ENCODE results near the gene UBE2Z. TPM values are rescaled to one million over a fixed set of nuclear protein-coding genes. Genes with fewer than 3 reads are reported as not detected.
A peak's percentile ranks its signal among the peaks of the same experiment; 100 is the strongest.

The UBE2Z gene
- 182 and 197 TPM in 2 replicates for total RNA-seq (2011; cell fraction: chromatin; rRNA removed; ENCODE audit: low replicate concordance)
- 99.5 and 104 TPM in 2 replicates for total RNA-seq (2011; cell fraction: nucleolus; rRNA removed)
- 156 and 243 TPM in 2 replicates for total RNA-seq (2011; cell fraction: nucleoplasm; rRNA removed)
- total RNA-seq (2014; rRNA removed) (28.3 and 35.2 TPM in 2 replicates), total RNA-seq (2014; rRNA removed; fragmentation: Illumina TruSeq; extraction: Trizol) (32.4 and 35.3 TPM in 2 replicates), total RNA-seq (2015; rRNA removed; fragmentation: Illumina TruSeq; extraction: Trizol) (38.2 and 38.5 TPM in 2 replicates), total RNA-seq (2021) (42.2 and 48.2 TPM in 2 replicates), polyA plus RNA-seq (2011; rRNA removed) (79.9 and 89.0 TPM in 2 replicates), polyA plus RNA-seq (2014; fragmentation: Illumina TruSeq; extraction: Trizol) (46.0 and 54.8 TPM in 2 replicates), polyA plus RNA-seq (2014; fragmentation: Nextera tagmentation; extraction: Ambion mirVana) (10 to 100 TPM; 11.8 to 15.0 TPM), polyA plus RNA-seq (2014; rRNA removed) (43.9 and 45.9 TPM in 2 replicates), polyA minus RNA-seq (2011; rRNA and poly(A)+ RNA removed) (70.7 and 82.0 TPM in 2 replicates), Bru-seq, nascent RNA (percentile 89 among the genes with signal in this experiment), BruChase-seq, experiment 1, labeled RNA remaining after a 2-hour chase (percentile 94 among the genes with signal in this experiment), BruChase-seq, experiment 2, labeled RNA remaining after a 6-hour chase (percentile 94 among the genes with signal in this experiment)
- polyA plus RNA-seq (2011; cell fraction: cytosol; rRNA removed): 69.0 and 70.8 TPM in 2 replicates
- polyA plus RNA-seq (2011; cell fraction: nucleus; rRNA removed): 115 and 121 TPM in 2 replicates
- polyA plus RNA-seq (2012): 39.3 and 41.0 TPM in 2 replicates
- polyA minus RNA-seq (2011; cell fraction: cytosol; rRNA and poly(A)+ RNA removed): 36.6 and 52.0 TPM in 2 replicates
- polyA minus RNA-seq (2011; cell fraction: nucleus; rRNA and poly(A)+ RNA removed): 26.9 and 43.7 TPM in 2 replicates
- long read RNA-seq, experiment 1, full-length matches to known transcripts: 32 of 105 reads
- long read RNA-seq, experiment 1, partial matches to known transcripts: 70 of 105 reads
- long read RNA-seq, experiment 1, other reads (novel, unspliced or antisense): 3 of 105 reads
- long read RNA-seq, experiment 2, full-length matches to known transcripts: 31 of 56 reads
- long read RNA-seq, experiment 2, partial matches to known transcripts: 3 of 56 reads
- long read RNA-seq, experiment 2, other reads (novel, unspliced or antisense): 22 of 56 reads
- long read RNA-seq, experiment 3, partial matches to known transcripts: 0 of 4 reads
- long read RNA-seq, experiment 3, other reads (novel, unspliced or antisense): 3 of 4 reads

DNA sequence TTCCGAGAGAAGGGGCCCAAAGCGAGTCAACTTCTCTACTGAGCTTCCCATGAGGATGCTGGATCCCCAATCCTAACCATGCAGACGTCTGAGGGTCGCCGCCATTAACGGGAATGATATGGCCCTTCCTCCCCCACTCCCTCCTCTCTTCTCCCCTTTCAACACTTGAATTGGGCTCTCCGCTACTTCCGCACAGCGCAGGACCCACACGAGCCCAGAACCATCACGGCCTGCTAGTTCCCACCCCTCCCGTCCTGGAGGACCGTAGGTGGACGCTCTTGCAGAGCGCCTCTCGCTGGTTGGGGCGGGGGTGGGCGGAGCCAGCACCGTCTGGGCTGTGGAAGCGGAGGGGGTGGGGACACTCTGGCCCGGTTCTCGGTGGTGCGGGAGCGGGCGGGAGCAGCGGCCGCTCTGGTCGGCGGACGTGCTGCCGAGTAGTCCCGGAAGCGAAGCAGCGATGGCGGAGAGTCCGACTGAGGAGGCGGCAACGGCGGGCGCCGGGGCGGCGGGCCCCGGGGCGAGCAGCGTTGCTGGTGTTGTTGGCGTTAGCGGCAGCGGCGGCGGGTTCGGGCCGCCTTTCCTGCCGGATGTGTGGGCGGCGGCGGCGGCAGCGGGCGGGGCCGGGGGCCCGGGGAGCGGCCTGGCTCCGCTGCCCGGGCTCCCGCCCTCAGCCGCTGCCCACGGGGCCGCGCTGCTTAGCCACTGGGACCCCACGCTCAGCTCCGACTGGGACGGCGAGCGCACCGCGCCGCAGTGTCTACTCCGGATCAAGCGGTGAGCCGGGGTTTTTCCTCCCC, at the start of gene UBE2Z:
Gene UBE2Z, plus strand, starts transcription at position 361 of the 797 bp plus-strand sequence. Its CDS starts 97 bp downstream, at position 458.
- Histone ChIP-seq H3K36me3 (ENCODE audit: control insufficient read depth, insufficient read depth, low read length) (peaks cover 38% of the 10 kb centered on the region), H4K20me1 (replicated peaks; ENCODE audit: control insufficient read depth, insufficient read depth, low read length) (peaks cover 6% of the 10 kb centered on the region; the same call in 1 of the 2 replicates), H3K4me3 (peak within 1 kb of the TSS; percentile 88), H3K9me1 (ENCODE audit: control insufficient read depth, insufficient read depth, low read length) (no peaks in the 10 kb centered on the region), H3K27me3 (ENCODE audit: control insufficient read depth in 2 of 2, insufficient read depth in 2 of 2, low read length in 2 of 2) (no peaks in the 10 kb centered on the region), H3K9ac (ENCODE audit: insufficient read depth in 1 of 2, low read depth in 2 of 2, low read length in 2 of 2) (peak within 1 kb of the TSS; percentile 86 to 98), H3K9me3 (replicated peaks; ENCODE audit: control insufficient read depth, insufficient read depth, low read depth, low read length) (no peaks in the 10 kb centered on the region), H3K4me2 (ENCODE audit: insufficient read depth, low read length) (peak within 1 kb of the TSS; percentile 99), H2AFZ (ENCODE audit: low read depth, low read length) (peak within 1 kb of the TSS; percentile 92), H3K27ac (ENCODE audit: extremely low read depth, low read depth, low read length) (peak within 1 kb of the TSS; percentile 91), H3K79me2 (ENCODE audit: control insufficient read depth, insufficient read depth, low read length) (peaks cover 55% of the 10 kb centered on the region), H3K4me1 (replicated peaks in 1 of 2; ENCODE audit: control insufficient read depth in 2 of 2, insufficient read depth in 2 of 2, low read length in 2 of 2) (peaks cover 8 to 12% of the 10 kb centered on the region in 2 experiments; a peak in 4 of 5 replicates)
- POLR2A ChIA-PET: interaction anchor here (0.6 to 8.2 kb wide), 8 partner anchors 11 to 1207 kb away, joined by 3 to 52 read pairs (median 3); partner anchors contain the start of gene ATP5MC1
- CTCF ChIA-PET (ENCODE audit: low intra/inter-chr PET ratio): interaction anchor here (0.7 kb wide), 1 partner anchor 36 kb away, joined by 3 read pairs; no protein-coding TSS in a partner anchor
- no TSS peak for BruUV-seq (replicated peaks)
- ATAC-seq (peak; percentile 94), FAIRE-seq (peak; percentile 93), DNase-seq (ENCODE audit: extremely low read depth in 1 of 4, low spot score in 3 of 4) (peak; percentile 95 to 98 (median 96))
- in situ Hi-C loops (cut with MboI) (no loop called here), intact Hi-C loops (cut with micrococcal nuclease) (loop anchor here (1.0 to 5.0 kb wide), 2 partner anchors 16 to 89 kb away; partner anchors contain the start of genes ATP5MC1 and IGF2BP1)
- 1% methylated on average over 20 of the region's 81 CpGs for WGBS (ENCODE audit: insufficient coverage, low coverage, missing lambda C conversion rate)
- TF ChIP-seq RBM22 (IDR thresholded peaks at IDR 0.05; ENCODE audit: low read depth, low read length, poor library complexity, severe bottlenecking): no peak
- TF ChIP-seq ZNF280A (IDR thresholded peaks at IDR 0.05; ENCODE audit: low read depth, partially characterized antibody): no peak
- no peak for TF ChIP-seq NR0B1 (IDR thresholded peaks at IDR 0.05; ENCODE audit: partially characterized antibody)
- TF ChIP-seq ATF1 (CRISPR knock-in tag; IDR thresholded peaks at IDR 0.05): no peak
- peak; percentile 55 for TF ChIP-seq ATF1 (tag; IDR thresholded peaks at IDR 0.05)
- TF ChIP-seq ZNF695 (CRISPR knock-in tag; IDR thresholded peaks at IDR 0.05): no peak
- no peak for TF ChIP-seq SNRNP70 (optimal IDR thresholded peaks at IDR 0.05; ENCODE audit: low read depth, low read length)
- peak; percentile 95 for TF ChIP-seq ZFX (CRISPR knock-in tag; IDR thresholded peaks at IDR 0.05)
- TF ChIP-seq GABPB2 (CRISPR knock-in tag; conservative IDR thresholded peaks at IDR 0.05): no peak
- no peak for TF ChIP-seq RFX7 (CRISPR knock-in tag; IDR thresholded peaks at IDR 0.05)
